ENCODE data around the gene ZNF384.

- TF ChIP-seq ZNF384 (IDR thresholded peaks at IDR 0.05), result no peak
- no peak for TF ChIP-seq SUZ12 (IDR thresholded peaks at IDR 0.05)
- TF ChIP-seq FOXA1 (IDR thresholded peaks at IDR 0.05), result no peak
- no peak for TF ChIP-seq FOXK2 (IDR thresholded peaks at IDR 0.05)
- TF ChIP-seq ELF4 (IDR thresholded peaks at IDR 0.05), result no peak
- TF ChIP-seq BHLHE40 (IDR thresholded peaks at IDR 0.05; ENCODE audit: borderline replicate concordance), result no peak
- no peak for TF ChIP-seq LEF1 (IDR thresholded peaks at IDR 0.05; ENCODE audit: borderline replicate concordance)
- TF ChIP-seq ARNT (IDR thresholded peaks at IDR 0.05), result no peak
Observed at GRCh38 chr12:6688543-6688998, 604 bp downstream of the ZNF384 start.
